Hepatocyte (in vitro differentiated cells): Measurements from ENCODE around the gene NPW.

Source experiments
- CTCF ChIP-seq: fragments of 200-600 bp; sonication (generic); IDR thresholded peaks from 2 replicates; pipeline ENCODE4 v1.5.1; 2016; ENCODE audit warnings: antibody characterized with exemption, mild to moderate bottlenecking; ENCODE audit not compliant: poor library complexity
- EZH2 ChIP-seq: fragments of 200-600 bp; sonication (generic); IDR thresholded peaks from 2 replicates; pipeline ENCODE4 v1.6.1; 2016; ENCODE audit warnings: antibody characterized with exemption, mild to moderate bottlenecking, borderline replicate concordance

DNA sequence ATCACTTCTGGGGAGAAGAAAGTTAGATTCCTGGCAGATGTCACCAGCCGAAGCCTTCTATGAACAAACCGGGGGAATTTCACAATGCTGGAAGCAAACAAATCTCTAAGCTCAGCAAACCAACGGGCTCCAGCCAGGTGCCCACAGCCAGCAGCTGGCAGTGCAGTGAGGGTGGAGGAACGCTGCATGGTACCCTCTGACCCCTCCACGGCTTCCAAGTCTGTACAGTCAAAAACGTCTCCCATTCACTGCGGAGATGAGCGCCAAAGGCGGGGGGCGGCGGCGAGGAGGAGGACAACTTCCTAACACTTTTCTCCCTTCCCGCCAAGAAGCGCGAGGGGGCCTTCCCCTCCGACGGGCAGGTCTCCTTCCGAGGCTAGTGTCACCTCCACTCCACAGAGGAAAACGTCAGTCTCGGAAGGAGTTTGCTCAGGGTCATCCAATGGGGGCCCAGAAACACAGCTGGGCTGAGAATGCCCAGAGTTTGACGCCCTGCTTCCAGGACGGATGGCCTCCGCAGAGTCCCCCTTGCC lies 10.9 kb upstream of the NPW start:
- TF ChIP-seq EZH2 = no peak
- TF ChIP-seq CTCF = no peak
